NCI-H524 (cell line): ENCODE results near the gene GALNT10.
A peak's percentile ranks its signal among the peaks of the same experiment; 100 is the strongest.

Source experiments
- DNase-seq, 2 experiments: peaks; one replicate each; lab custom pipeline; 2025; lab: John Stamatoyannopoulos, UW

Gene GALNT10

GRCh38 chr5:154291917-154292316 lies 101.4 kb downstream of the GALNT10 start:
- no peak for DNase-seq

GRCh38 chr5:154293219-154293618 lies 102.7 kb downstream of the GALNT10 start:
- no peak for DNase-seq

- no peak for DNase-seq
Observed at GRCh38 chr5:154295551-154295950, 105.0 kb downstream of the GALNT10 start.

GRCh38 chr5:154296525-154297159 lies 106.1 kb downstream of the GALNT10 start:
- no peak for DNase-seq

- no peak for DNase-seq
Observed at GRCh38 chr5:154298065-154298464, 107.5 kb downstream of the GALNT10 start.

- no peak for DNase-seq
Observed at GRCh38 chr5:154300207-154300883, 109.8 kb downstream of the GALNT10 start.

GRCh38 chr5:154301726-154302125 lies 111.2 kb downstream of the GALNT10 start:
- peak in 1 of 2 experiments; percentile 25 for DNase-seq

GRCh38 chr5:154302161-154302560 lies 111.6 kb downstream of the GALNT10 start:
- DNase-seq: peak in 1 of 2 experiments; percentile 30

- DNase-seq: no peak
Observed at GRCh38 chr5:154303133-154303532, 112.6 kb downstream of the GALNT10 start.

- DNase-seq: no peak
Observed at GRCh38 chr5:154308443-154309370, 118.2 kb downstream of the GALNT10 start.

GRCh38 chr5:154309371-154309745 lies 118.8 kb downstream of the GALNT10 start:
- no peak for DNase-seq

- DNase-seq: no peak
Observed at GRCh38 chr5:154309805-154310204, 119.3 kb downstream of the GALNT10 start.

GRCh38 chr5:154311362-154311761 lies 120.8 kb downstream of the GALNT10 start:
- no peak for DNase-seq

- DNase-seq: no peak
Observed at GRCh38 chr5:154312000-154312399, 121.5 kb downstream of the GALNT10 start.

GRCh38 chr5:154312576-154312975 lies 122.0 kb downstream of the GALNT10 start:
- DNase-seq: no peak

- no peak for DNase-seq
Observed at GRCh38 chr5:154313360-154314017, 123.0 kb downstream of the GALNT10 start.

GRCh38 chr5:154315196-154315595 lies 124.7 kb downstream of the GALNT10 start:
- DNase-seq: no peak

- no peak for DNase-seq
Observed at GRCh38 chr5:154315756-154316155, 125.2 kb downstream of the GALNT10 start.

- DNase-seq: peak in 1 of 2 experiments; percentile 41
Observed at GRCh38 chr5:154316223-154316935, 125.8 kb downstream of the GALNT10 start.

GRCh38 chr5:154317916-154318315 lies 127.4 kb downstream of the GALNT10 start:
- DNase-seq: no peak

- no peak for DNase-seq
Observed at GRCh38 chr5:154318691-154319090, 128.2 kb downstream of the GALNT10 start.
